ENCODE data around the gene CCNB2.
"Not testable (repeated sequence)": the region's sequence is repeated elsewhere in the genome, so short reads cannot be mapped to it uniquely, and the experiment has no call there.

The CCNB2 gene

GRCh38 chr15:59162080-59162479 is 57.1 kb downstream of the CCNB2 start:
- in situ Hi-C loops (cut with MboI; ENCODE audit: low sequenced_read_pairs); H3K9me3 ChIP-seq; H3K4me3 ChIP-seq; H3K36me3 ChIP-seq (replicated peaks); H3K4me1 ChIP-seq; H3K27me3 ChIP-seq (ENCODE audit: low read depth); DNase-seq (ENCODE audit: low spot score in 2 of 2): not testable (repeated sequence)

GRCh38 chr15:59165726-59166125 is 60.8 kb downstream of the CCNB2 start:
- no peak overlapping the region for H3K4me3 ChIP-seq
- H3K36me3 ChIP-seq (replicated peaks) = no peaks in the 10 kb centered on the region
- no peak for DNase-seq (ENCODE audit: low spot score in 2 of 2)
- H3K9me3 ChIP-seq = no peaks in the 10 kb centered on the region
- H3K27me3 ChIP-seq (ENCODE audit: low read depth) = no peaks in the 10 kb centered on the region
- no peaks in the 10 kb centered on the region for H3K4me1 ChIP-seq
- in situ Hi-C loops (cut with MboI; ENCODE audit: low sequenced_read_pairs) = no loop called here

- DNase-seq (ENCODE audit: low spot score in 2 of 2) = no peak
- Histone ChIP-seq H3K27me3 (ENCODE audit: low read depth) (no peaks in the 10 kb centered on the region), H3K4me3 (no peak overlapping the region), H3K4me1 (no peaks in the 10 kb centered on the region), H3K36me3 (replicated peaks) (no peaks in the 10 kb centered on the region), H3K9me3 (no peaks in the 10 kb centered on the region)
- in situ Hi-C loops (cut with MboI; ENCODE audit: low sequenced_read_pairs) = no loop called here
These were observed 61.2 kb downstream of the CCNB2 start for GRCh38 chr15:59166166-59166565.

- Histone ChIP-seq H3K4me1 (no peaks in the 10 kb centered on the region), H3K36me3 (replicated peaks) (no peaks in the 10 kb centered on the region), H3K9me3 (no peaks in the 10 kb centered on the region), H3K27me3 (ENCODE audit: low read depth) (no peaks in the 10 kb centered on the region), H3K4me3 (no peak overlapping the region)
- DNase-seq (ENCODE audit: low spot score in 2 of 2) = no peak
- in situ Hi-C loops (cut with MboI; ENCODE audit: low sequenced_read_pairs) = no loop called here
These were observed 61.8 kb downstream of the CCNB2 start for GRCh38 chr15:59166601-59167265.

- no peaks in the 10 kb centered on the region for H3K4me1 ChIP-seq
- in situ Hi-C loops (cut with MboI; ENCODE audit: low sequenced_read_pairs) = no loop called here
- no peak for DNase-seq (ENCODE audit: low spot score in 2 of 2)
- no peak overlapping the region for H3K4me3 ChIP-seq
- H3K36me3 ChIP-seq (replicated peaks) = no peaks in the 10 kb centered on the region; the same call in 1 of the 2 replicates
- no peaks in the 10 kb centered on the region for H3K9me3 ChIP-seq
- no peaks in the 10 kb centered on the region for H3K27me3 ChIP-seq (ENCODE audit: low read depth)
These were observed 63.6 kb downstream of the CCNB2 start for GRCh38 chr15:59168536-59168935.

GRCh38 chr15:59169251-59169708 is 64.3 kb downstream of the CCNB2 start:
- Histone ChIP-seq H3K9me3 (no peaks in the 10 kb centered on the region), H3K27me3 (ENCODE audit: low read depth) (no peaks in the 10 kb centered on the region), H3K4me3 (no peak overlapping the region), H3K4me1 (no peaks in the 10 kb centered on the region), H3K36me3 (replicated peaks) (no peaks in the 10 kb centered on the region; the same call in 1 of the 2 replicates)
- no peak for DNase-seq (ENCODE audit: low spot score in 2 of 2)
- in situ Hi-C loops (cut with MboI; ENCODE audit: low sequenced_read_pairs) = no loop called here

GRCh38 chr15:59170295-59171066 is 65.5 kb downstream of the CCNB2 start:
- Histone ChIP-seq H3K4me3 (no peak overlapping the region), H3K36me3 (replicated peaks) (no peaks in the 10 kb centered on the region; the same call in 1 of the 2 replicates), H3K27me3 (ENCODE audit: low read depth) (no peaks in the 10 kb centered on the region), H3K9me3 (no peaks in the 10 kb centered on the region), H3K4me1 (peaks cover 6% of the 10 kb centered on the region)
- in situ Hi-C loops (cut with MboI; ENCODE audit: low sequenced_read_pairs) = no loop called here
- no peak for DNase-seq (ENCODE audit: low spot score in 2 of 2)

GRCh38 chr15:59171067-59171397 is 66.1 kb downstream of the CCNB2 start:
- Histone ChIP-seq H3K4me3 (no peak overlapping the region), H3K36me3 (replicated peaks) (no peaks in the 10 kb centered on the region; the same call in 1 of the 2 replicates), H3K4me1 (peaks cover 10% of the 10 kb centered on the region), H3K27me3 (ENCODE audit: low read depth) (no peaks in the 10 kb centered on the region), H3K9me3 (no peaks in the 10 kb centered on the region)
- no peak for DNase-seq (ENCODE audit: low spot score in 2 of 2)
- in situ Hi-C loops (cut with MboI; ENCODE audit: low sequenced_read_pairs) = no loop called here

GRCh38 chr15:59172289-59172901 is 67.4 kb downstream of the CCNB2 start:
- Histone ChIP-seq H3K4me3 (no peak overlapping the region), H3K4me1 (peaks cover 10% of the 10 kb centered on the region), H3K9me3 (no peaks in the 10 kb centered on the region), H3K27me3 (ENCODE audit: low read depth) (no peaks in the 10 kb centered on the region), H3K36me3 (replicated peaks) (no peaks in the 10 kb centered on the region; the same call in 1 of the 2 replicates)
- no peak for DNase-seq (ENCODE audit: low spot score in 2 of 2)
- in situ Hi-C loops (cut with MboI; ENCODE audit: low sequenced_read_pairs) = no loop called here

- Histone ChIP-seq H3K4me3 (no peak overlapping the region), H3K36me3 (replicated peaks) (no peaks in the 10 kb centered on the region; the same call in 1 of the 2 replicates), H3K27me3 (ENCODE audit: low read depth) (no peaks in the 10 kb centered on the region), H3K4me1 (peaks cover 10% of the 10 kb centered on the region), H3K9me3 (no peaks in the 10 kb centered on the region)
- no peak for DNase-seq (ENCODE audit: low spot score in 2 of 2)
- in situ Hi-C loops (cut with MboI; ENCODE audit: low sequenced_read_pairs) = no loop called here
These were observed 68.2 kb downstream of the CCNB2 start for GRCh38 chr15:59173194-59173593.

GRCh38 chr15:59174151-59174834 is 69.3 kb downstream of the CCNB2 start:
- Histone ChIP-seq H3K36me3 (replicated peaks) (no peaks in the 10 kb centered on the region; the same call in 1 of the 2 replicates), H3K27me3 (ENCODE audit: low read depth) (no peaks in the 10 kb centered on the region), H3K9me3 (no peaks in the 10 kb centered on the region), H3K4me1 (peaks cover 10% of the 10 kb centered on the region), H3K4me3 (no peak overlapping the region)
- in situ Hi-C loops (cut with MboI; ENCODE audit: low sequenced_read_pairs) = no loop called here
- DNase-seq (ENCODE audit: low spot score in 2 of 2) = no peak
